HepG2 (cell line): ENCODE data around the gene MGARP. TPM values are rescaled to one million over a fixed set of nuclear protein-coding genes. Genes with fewer than 3 reads are reported as not detected.
"Not testable (repeated sequence)": the region's sequence is repeated elsewhere in the genome, so short reads cannot be mapped to it uniquely, and the experiment has no call there.

Source experiments
- ATAC-seq: fragments of 200-7000 bp; cut with Tn5 transposase; 3 replicates; pipeline ENCODE4 v1.9.1; 2020; ENCODE audit warnings: mild to moderate bottlenecking, moderate library complexity
- BruUV-seq: library from RNA; stranded (reverse); fragments of 400-500 nt; replicated peaks from 2 replicates; lab custom pipeline; 2021; lab: Mats Ljungman, UMichigan
- CTCF ChIA-PET: fragments of 300-600 bp; formaldehyde crosslinking; extraction: SDS; loops from one replicate; lab custom pipeline; 2021; ENCODE audit warnings: low total read pairs, inconsistent platforms, low intra/inter-chr PET ratio; lab: Yijun Ruan, JAX
- POLR2A ChIA-PET: fragments of 350-600 bp; sonication (Branson Sonifier 250); formaldehyde crosslinking; loops from one replicate; lab custom pipeline; 2020; ENCODE audit warnings: antibody characterized with exemption, inconsistent platforms; lab: Yijun Ruan, JAX
- DNase-seq: peaks from one replicate; pipeline ENCODE4 v3.0.0-alpha.2; 2015; ENCODE audit warnings: low spot score
- FAIRE-seq: peaks from 3 replicates; lab custom pipeline; 2011; peaks lifted over from hg19 to GRCh38; lab: Jason Lieb, UNC
- H2AFZ ChIP-seq: one replicate; pipeline ENCODE4 v1.6.1; 2011; ENCODE audit warnings: low read length, inconsistent platforms
- H3K27ac ChIP-seq: fragments of 300-600 bp; 3 replicates; pipeline ENCODE4 v1.8.0; 2011; ENCODE audit warnings: mixed run types, mild to moderate bottlenecking, mixed read lengths, low read length, inconsistent platforms; ENCODE audit not compliant: insufficient read depth; ENCODE audit errors: extremely low read length
- H3K27me3 ChIP-seq, 2 experiments: fragments of 200-600 bp in 1 of 2; 2 replicates in 1 of 2; 3 replicates in 1 of 2; pipeline versions ENCODE4 v1.6.0 to v1.8.0; 2011; ENCODE audit warnings: low read length in 2 of 2, mild to moderate bottlenecking in 2 of 2, moderate library complexity in 2 of 2, inconsistent platforms in 1 of 2; ENCODE audit not compliant: insufficient read depth in 2 of 2, control insufficient read depth in 1 of 2
- H3K36me3 ChIP-seq, 2 experiments: fragments of 200-600 bp in 1 of 2; replicated peaks in 1 of 2; 2 replicates in 1 of 2; 3 replicates in 1 of 2; pipeline versions ENCODE4 v1.5.1 to v1.8.0; 2011; ENCODE audit warnings: low read length in 2 of 2, inconsistent platforms in 1 of 2; ENCODE audit not compliant: insufficient read depth in 2 of 2, control insufficient read depth in 1 of 2
- H3K4me1 ChIP-seq: 2 replicates; pipeline ENCODE4 v1.5.1; 2012; ENCODE audit warnings: low read length, inconsistent platforms; ENCODE audit not compliant: insufficient read depth
- H3K4me2 ChIP-seq: 2 replicates; pipeline ENCODE4 v1.6.0; 2011; ENCODE audit warnings: low read depth, low read length, inconsistent platforms
- H3K4me3 ChIP-seq, 3 experiments: fragments of 200-600 bp in 1 of 3; sonication (generic), shearing (Covaris generic) in 1 of 3; replicated peaks in 1 of 3; 2 replicates each; pipeline ENCODE4 v1.5.1; 2011 to 2016; ENCODE audit warnings: low read length in 3 of 3, inconsistent platforms in 2 of 3, low read depth in 2 of 3, mild to moderate bottlenecking in 2 of 3, control low read depth in 1 of 3, mixed read lengths in 1 of 3; ENCODE audit not compliant: insufficient read depth in 1 of 3
- H3K79me2 ChIP-seq: one replicate; pipeline ENCODE4 v1.6.1; 2011; ENCODE audit warnings: low read length, inconsistent platforms; ENCODE audit not compliant: insufficient read depth
- H3K9ac ChIP-seq: 2 replicates; pipeline ENCODE4 v1.6.0; 2011; ENCODE audit warnings: mild to moderate bottlenecking, low read depth, low read length, inconsistent platforms; ENCODE audit not compliant: insufficient read depth
- H3K9me3 ChIP-seq: 2 replicates; pipeline ENCODE4 v1.5.1; 2012; ENCODE audit warnings: mild to moderate bottlenecking, low read length
- H4K20me1 ChIP-seq: 2 replicates; pipeline ENCODE4 v1.6.0; 2011; ENCODE audit warnings: inconsistent platforms, mild to moderate bottlenecking, low read length, moderate library complexity; ENCODE audit not compliant: insufficient read depth
- ATAD3A ChIP-seq: sonication (generic); formaldehyde crosslinking; IDR thresholded peaks from 2 replicates; pipeline ENCODE4 v1.4.0; 2020; ENCODE audit warnings: missing genetic modification reagents
- BORCS8-MEF2B ChIP-seq: sonication (generic); formaldehyde crosslinking; IDR thresholded peaks from 2 replicates; pipeline ENCODE4 v1.8.0; 2022; ENCODE audit warnings: mild to moderate bottlenecking, missing genetic modification reagents
- CSRNP1 ChIP-seq: sonication (generic); formaldehyde crosslinking; IDR thresholded peaks from 2 replicates; pipeline ENCODE4 v1.8.1; 2023; ENCODE audit warnings: mild to moderate bottlenecking, missing genetic modification reagents
- JDP2 ChIP-seq: sonication (generic); formaldehyde crosslinking; IDR thresholded peaks from 2 replicates; pipeline ENCODE4 v1.8.1; 2022; ENCODE audit warnings: missing genetic modification reagents, borderline replicate concordance
- NFKBIZ ChIP-seq: IDR thresholded peaks from 2 replicates; pipeline ENCODE4 v1.6.1; 2018; ENCODE audit warnings: missing genetic modification reagents, missing compliant biosample characterization
- NR2C2 ChIP-seq: sonication (generic); formaldehyde crosslinking; IDR thresholded peaks from 2 replicates; pipeline ENCODE4 v1.4.0; 2020; ENCODE audit warnings: missing genetic modification reagents, mild to moderate bottlenecking, moderate library complexity, borderline replicate concordance
- PHF5A ChIP-seq: IDR thresholded peaks from one replicate; pipeline ENCODE4 v1.6.1; 2018; ENCODE audit warnings: low read depth, missing genetic modification reagents; ENCODE audit not compliant: unreplicated experiment
- PITX1 ChIP-seq: sonication (generic); formaldehyde crosslinking; IDR thresholded peaks from 2 replicates; pipeline ENCODE4 v1.5.1; 2020; ENCODE audit warnings: mild to moderate bottlenecking, missing genetic modification reagents
- SOX13 ChIP-seq, 3 experiments: fragments of 450-650 bp in 1 of 3; sonication (generic) in 1 of 3; formaldehyde crosslinking in 1 of 3; IDR thresholded peaks in 2 of 3; conservative IDR thresholded peaks in 1 of 3; 2 replicates each; pipeline versions ENCODE4 v1.5.0 to v1.6.1; 2016 to 2020; ENCODE audit warnings: antibody characterized with exemption in 1 of 3, mild to moderate bottlenecking in 1 of 3, missing compliant biosample characterization in 1 of 3, missing genetic modification reagents in 1 of 3, moderate library complexity in 1 of 3
- ZNF598 ChIP-seq: sonication (generic); formaldehyde crosslinking; IDR thresholded peaks from 2 replicates; pipeline ENCODE4 v1.5.1; 2020; ENCODE audit warnings: mild to moderate bottlenecking, missing genetic modification reagents, borderline replicate concordance
- ZNF644 ChIP-seq: IDR thresholded peaks from 2 replicates; pipeline ENCODE4 v1.6.1; 2016; ENCODE audit warnings: low read depth
- WGBS: methylation state at CpG from one replicate; pipeline ENCODE4 v1.1.6; 2017; ENCODE audit warnings: low lambda C conversion rate; 5-methylcytosine and 5-hydroxymethylcytosine counted together
- in situ Hi-C: cut with HindIII; loops from 2 replicates; pipeline ENCODE4 v1.10.0; 2017; ENCODE audit warnings: low pct_unique_long_range_greater_than_20kb; ENCODE audit not compliant: extremely low pct_ligation_motif_present
- intact Hi-C: fragments of 100-400 bp; cut with micrococcal nuclease; formaldehyde crosslinking; loops from one replicate; pipeline ENCODE4 v1.10.0; 2022; ENCODE audit not compliant: unreplicated experiment
- polyA plus RNA-seq, 8 experiments: library from polyadenylated mRNA; depleted of rRNA in 3 of 8; stranded (reverse) in 7 of 8; unstranded in 1 of 8; fragments of >200 nt; fragmentation: Illumina TruSeq in 4 of 8; extraction: Trizol in 4 of 8; gene quantifications; 2 replicates each; pipeline versions ENCODE4 v1.2.1 to v1.2.3, GENCODE V29; 2011 to 2016; ENCODE audit warnings: low read depth in 4 of 8, missing spikeins in 1 of 8, mixed read lengths in 1 of 8; ENCODE audit not compliant: insufficient read depth in 1 of 8
- total RNA-seq, 5 experiments: library from RNA; depleted of rRNA; stranded (reverse); fragments of >200 nt; fragmentation: Illumina TruSeq; extraction: Trizol; gene quantifications; 2 replicates each; pipeline ENCODE4 v1.2.3, GENCODE V29; 2016; ENCODE audit warnings: low read depth in 1 of 5

MGARP gene
- total and polyA plus RNA-seq, 2 of the 13 experiments (the other 11 are each of a cell fraction or from before 2014, with no cell fraction given), result 0.11 to 0.13 TPM

GRCh38 chr4:139265654-139266053 lies 14.4 kb downstream of the MGARP start:
- no peak for DNase-seq
- TF ChIP-seq ZNF644 (CRISPR knock-in tag), result no peak
- no peak for TF ChIP-seq PHF5A (CRISPR knock-in tag)
- TF ChIP-seq SOX13 (IDR thresholded peaks at IDR 0.05), result no peak
- TF ChIP-seq SOX13 (CRISPR knock-in tag; conservative IDR thresholded peaks at IDR 0.05 in 1 of 2, IDR thresholded peaks at IDR 0.05 in 1 of 2), result peak in 1 of 2 experiments; percentile 77; a peak in 2 of 4 replicates
- no peaks in the 10 kb centered on the region for H4K20me1 ChIP-seq
- H2AFZ ChIP-seq, result no peak overlapping the region
- H3K9ac ChIP-seq, result no peak overlapping the region
- no peak overlapping the region for H3K27ac ChIP-seq
- in situ Hi-C loops (no loop called here), intact Hi-C loops (no loop called here)
- BruUV-seq, result no TSS peak
- no peaks in the 10 kb centered on the region for H3K9me3 ChIP-seq
- ChIA-PET POLR2A (interaction anchor here (0.9 to 1.4 kb wide), 2 partner anchors 11 to 36 kb away, joined by 3 to 4 read pairs; partner anchors contain the start of gene NAA15), CTCF (no interaction called here)
- H3K4me2 ChIP-seq, result peak overlapping the region; percentile 79
- no peak for FAIRE-seq
- H3K36me3 ChIP-seq, result no peaks in the 10 kb centered on the region
- under 1% methylated on average over 3 of the region's 3 CpGs for WGBS
- H3K4me1 ChIP-seq, result peaks cover 34% of the 10 kb centered on the region
- H3K27me3 ChIP-seq, result no peaks in the 10 kb centered on the region
- H3K4me3 ChIP-seq, result no peak overlapping the region
- H3K79me2 ChIP-seq, result no peaks in the 10 kb centered on the region
- ATAC-seq, result no peak

DNA sequence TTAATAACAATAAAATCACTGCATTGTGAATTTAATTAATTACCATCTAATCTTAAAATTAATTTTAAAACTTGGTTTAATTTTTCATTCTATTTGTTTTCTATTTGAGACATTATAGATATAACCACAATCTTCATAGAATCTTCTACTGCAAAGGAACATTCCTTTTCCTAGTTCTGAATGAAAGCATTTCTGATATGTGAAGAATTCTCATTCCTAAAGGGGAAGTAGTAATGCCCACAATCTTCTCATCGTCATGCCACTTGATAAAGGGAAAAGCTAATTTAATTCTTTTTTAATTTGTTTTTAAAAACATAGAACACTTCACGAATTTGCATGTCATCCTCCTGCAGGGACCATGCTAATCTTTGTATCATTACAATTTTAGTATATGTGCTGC lies 23.7 kb downstream of the MGARP start:
- TF ChIP-seq PITX1, result no peak
- TF ChIP-seq ATAD3A, result no peak
- TF ChIP-seq NFKBIZ (CRISPR knock-in tag), result no peak
- TF ChIP-seq ZNF598 (CRISPR knock-in tag), result no peak
- no peak for TF ChIP-seq NR2C2 (CRISPR knock-in tag)
- no peak for TF ChIP-seq JDP2 (CRISPR knock-in tag)
- TF ChIP-seq BORCS8-MEF2B (CRISPR knock-in tag), result no peak
- TF ChIP-seq CSRNP1 (CRISPR knock-in tag), result no peak
- H3K4me2 ChIP-seq, result no peak overlapping the region
- no TSS peak for BruUV-seq
- ATAC-seq, result no peak
- CTCF ChIA-PET, result no interaction called here
- no peak for DNase-seq
- no peaks in the 10 kb centered on the region for H3K79me2 ChIP-seq
- no peaks in the 10 kb centered on the region for H3K27me3 ChIP-seq
- no peak overlapping the region for H3K4me3 ChIP-seq
- no peaks in the 10 kb centered on the region for H3K9me3 ChIP-seq
- POLR2A ChIA-PET, result no interaction called here
- 1% methylated on average over 2 of the region's 2 CpGs for WGBS
- H3K4me1 ChIP-seq, result peaks cover 16% of the 10 kb centered on the region; the same call in 1 of the 2 replicates
- no peak overlapping the region for H3K27ac ChIP-seq
- no peaks in the 10 kb centered on the region for H3K36me3 ChIP-seq
- intact Hi-C loops (no loop called here), in situ Hi-C loops (no loop called here)
- FAIRE-seq, result no peak
- no peaks in the 10 kb centered on the region for H4K20me1 ChIP-seq
- H2AFZ ChIP-seq, result no peak overlapping the region
- H3K9ac ChIP-seq, result no peak overlapping the region

- H3K9ac ChIP-seq, H3K79me2 ChIP-seq, FAIRE-seq, ATAC-seq, H3K9me3 ChIP-seq, H3K36me3 ChIP-seq, H4K20me1 ChIP-seq, intact Hi-C loops, in situ Hi-C loops, BruUV-seq, DNase-seq, H3K27me3 ChIP-seq, POLR2A ChIA-PET, H3K27ac ChIP-seq, H2AFZ ChIP-seq, CTCF ChIA-PET, H3K4me2 ChIP-seq, H3K4me3 ChIP-seq: not testable (repeated sequence)
- 27% methylated on average over 6 of the region's 6 CpGs for WGBS
- peaks cover 16% of the 10 kb centered on the region; the same call in 1 of the 2 replicates for H3K4me1 ChIP-seq
Measured at GRCh38 chr4:139255581-139255980, 24.4 kb downstream of the MGARP start.
